PC-3 (cell line): Measurements from ENCODE around the gene PAPPA. TPM values are rescaled to one million over a fixed set of nuclear protein-coding genes. Genes with fewer than 3 reads are reported as not detected.

Experiments used
- ATAC-seq: fragments of 200-7000 bp; cut with Tn5 transposase; 2 replicates; pipeline ENCODE4 v1.9.1; 2020; ENCODE audit warnings: mild to moderate bottlenecking, moderate library complexity
- BruUV-seq: library from RNA; stranded (reverse); fragments of 400-500 nt; replicated peaks from 2 replicates; lab custom pipeline; 2021; lab: Mats Ljungman, UMichigan
- CTCF ChIA-PET: fragments of 300-600 bp; sonication (Branson Sonifier 250); formaldehyde crosslinking; loops from one replicate; lab custom pipeline; 2022; ENCODE audit warnings: antibody characterized with exemption; lab: Charles Lee
- POLR2A ChIA-PET: fragments of 300-600 bp; sonication (Branson Sonifier 250); formaldehyde crosslinking; loops from one replicate; lab custom pipeline; 2022; ENCODE audit warnings: antibody characterized with exemption; ENCODE audit not compliant: unreplicated experiment; lab: Charles Lee
- DNase-seq: peaks from one replicate; pipeline ENCODE4 v3.0.0-alpha.2; 2015
- H2AFZ ChIP-seq: fragments of 300-600 bp; sonication (generic); 2 replicates; pipeline ENCODE4 v1.6.0; 2016; ENCODE audit warnings: antibody characterized with exemption, low read length
- H3F3A ChIP-seq: fragments of 300-600 bp; sonication (generic); one replicate; pipeline ENCODE4 v1.6.0; 2017; ENCODE audit warnings: antibody characterized with exemption, low read length, control low read depth, mild to moderate bottlenecking; ENCODE audit not compliant: unreplicated experiment
- H3K27ac ChIP-seq: fragments of 300-600 bp; sonication (generic); 2 replicates; pipeline ENCODE4 v1.5.1; 2016; ENCODE audit warnings: mild to moderate bottlenecking, low read length
- H3K27me3 ChIP-seq: fragments of 300-600 bp; sonication (generic); 2 replicates; pipeline ENCODE4 v1.6.1; 2016; ENCODE audit warnings: low read length, mixed read lengths
- H3K36me3 ChIP-seq: fragments of 300-600 bp; sonication (generic); 2 replicates; pipeline ENCODE4 v1.6.1; 2016; ENCODE audit warnings: low read depth, mixed run types, low read length, mixed read lengths
- H3K4me1 ChIP-seq: fragments of 300-600 bp; sonication (generic); 2 replicates; pipeline ENCODE4 v1.5.1; 2016; ENCODE audit warnings: low read length; ENCODE audit not compliant: insufficient read depth
- H3K4me2 ChIP-seq: fragments of 300-600 bp; sonication (generic); 2 replicates; pipeline ENCODE4 v1.6.0; 2016; ENCODE audit warnings: low read length
- H3K4me3 ChIP-seq: fragments of 300-600 bp; sonication (generic); 2 replicates; pipeline ENCODE4 v1.5.1; 2016; ENCODE audit warnings: mild to moderate bottlenecking, low read length, mixed read lengths
- H3K79me2 ChIP-seq: fragments of 300-600 bp; sonication (generic); 2 replicates; pipeline ENCODE4 v1.6.1; 2017; ENCODE audit warnings: low read length, mixed read lengths
- H3K9ac ChIP-seq: fragments of 300-600 bp; sonication (generic); 2 replicates; pipeline ENCODE4 v1.6.0; 2016; ENCODE audit warnings: mild to moderate bottlenecking, low read length
- H3K9me2 ChIP-seq: fragments of 300-600 bp; sonication (generic); replicated peaks from 2 replicates; pipeline ENCODE4 v1.6.1; 2016; ENCODE audit warnings: mixed run types, low read length, mixed read lengths
- H3K9me3 ChIP-seq: fragments of 300-600 bp; sonication (generic); 2 replicates; pipeline ENCODE4 v1.6.1; 2016; ENCODE audit warnings: low read length, mixed read lengths
- H4K20me1 ChIP-seq: fragments of 300-600 bp; sonication (generic); 2 replicates; pipeline ENCODE4 v1.6.1; 2016; ENCODE audit warnings: low read length, mixed read lengths
- EZH2 ChIP-seq: fragments of 300-600 bp; sonication (generic); IDR thresholded peaks from one replicate; pipeline ENCODE4 v1.6.1; 2017; ENCODE audit warnings: antibody characterized with exemption, mild to moderate bottlenecking, low read length; ENCODE audit not compliant: unreplicated experiment
- EZH2phosphoT487 ChIP-seq: fragments of 300-600 bp; sonication (generic); IDR thresholded peaks from 2 replicates; pipeline ENCODE4 v1.6.1; 2018; ENCODE audit warnings: mild to moderate bottlenecking, antibody characterized with exemption, low read length, borderline replicate concordance
- intact Hi-C: fragments of 100-400 bp; cut with micrococcal nuclease; formaldehyde crosslinking; loops from 2 replicates; pipeline ENCODE4 v1.9.0; 2023
- total RNA-seq: library from RNA; depleted of rRNA; stranded (reverse); fragments of >200 nt; gene quantifications from 2 replicates; pipeline ENCODE4 v1.2.3, GENCODE V29; 2014
- TF ChIP-seq, protein P1 (sequence below): fragments of 300-600 bp; sonication (generic); conservative IDR thresholded peaks from 2 replicates; pipeline ENCODE4 v1.5.1; 2017; ENCODE audit warnings: antibody characterized with exemption, low read depth, mild to moderate bottlenecking, low read length

The PAPPA gene
- total RNA-seq, 1 experiment from 2014 or later, result not detected

DNA sequence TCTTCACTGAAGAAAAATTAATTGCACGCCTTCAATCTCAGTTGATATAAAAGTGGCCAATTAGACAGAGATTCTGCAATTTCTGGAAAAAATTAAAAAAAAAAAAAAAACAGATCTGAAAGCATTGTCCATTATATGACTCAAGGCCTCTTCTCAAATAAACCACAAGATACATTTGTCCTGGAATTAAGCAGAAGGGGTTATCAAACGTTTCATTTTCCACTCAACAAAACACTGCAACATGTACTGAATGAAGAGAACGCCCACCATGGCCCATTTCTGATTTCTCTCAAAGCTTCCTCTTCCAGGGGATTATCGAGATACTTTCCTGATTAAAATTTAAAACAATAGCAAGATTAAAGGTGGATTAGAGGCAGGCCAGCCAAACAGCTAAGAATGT, 5.8 kb upstream of the PAPPA start:
- Histone ChIP-seq H3K9ac (no peak overlapping the region), H3F3A (peaks cover 4% of the 10 kb centered on the region), H3K79me2 (no peaks in the 10 kb centered on the region), H3K4me3 (no peak overlapping the region), H3K9me2 (no peaks in the 10 kb centered on the region), H3K4me2 (no peak overlapping the region), H3K9me3 (no peaks in the 10 kb centered on the region), H3K36me3 (no peaks in the 10 kb centered on the region), H4K20me1 (no peaks in the 10 kb centered on the region), H3K4me1 (peaks cover 32% of the 10 kb centered on the region), H3K27me3 (no peaks in the 10 kb centered on the region), H2AFZ (no peak overlapping the region), H3K27ac (no peak overlapping the region)
- ChIA-PET CTCF (no interaction called here), POLR2A (no interaction called here)
- no peak for DNase-seq
- TF ChIP-seq EZH2phosphoT487 (no peak), EZH2 (no peak)
- TF ChIP-seq, protein P1, sequence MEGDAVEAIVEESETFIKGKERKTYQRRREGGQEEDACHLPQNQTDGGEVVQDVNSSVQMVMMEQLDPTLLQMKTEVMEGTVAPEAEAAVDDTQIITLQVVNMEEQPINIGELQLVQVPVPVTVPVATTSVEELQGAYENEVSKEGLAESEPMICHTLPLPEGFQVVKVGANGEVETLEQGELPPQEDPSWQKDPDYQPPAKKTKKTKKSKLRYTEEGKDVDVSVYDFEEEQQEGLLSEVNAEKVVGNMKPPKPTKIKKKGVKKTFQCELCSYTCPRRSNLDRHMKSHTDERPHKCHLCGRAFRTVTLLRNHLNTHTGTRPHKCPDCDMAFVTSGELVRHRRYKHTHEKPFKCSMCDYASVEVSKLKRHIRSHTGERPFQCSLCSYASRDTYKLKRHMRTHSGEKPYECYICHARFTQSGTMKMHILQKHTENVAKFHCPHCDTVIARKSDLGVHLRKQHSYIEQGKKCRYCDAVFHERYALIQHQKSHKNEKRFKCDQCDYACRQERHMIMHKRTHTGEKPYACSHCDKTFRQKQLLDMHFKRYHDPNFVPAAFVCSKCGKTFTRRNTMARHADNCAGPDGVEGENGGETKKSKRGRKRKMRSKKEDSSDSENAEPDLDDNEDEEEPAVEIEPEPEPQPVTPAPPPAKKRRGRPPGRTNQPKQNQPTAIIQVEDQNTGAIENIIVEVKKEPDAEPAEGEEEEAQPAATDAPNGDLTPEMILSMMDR, result no peak
- ATAC-seq, result no peak
- no TSS peak for BruUV-seq
- intact Hi-C loops, result no loop called here

DNA sequence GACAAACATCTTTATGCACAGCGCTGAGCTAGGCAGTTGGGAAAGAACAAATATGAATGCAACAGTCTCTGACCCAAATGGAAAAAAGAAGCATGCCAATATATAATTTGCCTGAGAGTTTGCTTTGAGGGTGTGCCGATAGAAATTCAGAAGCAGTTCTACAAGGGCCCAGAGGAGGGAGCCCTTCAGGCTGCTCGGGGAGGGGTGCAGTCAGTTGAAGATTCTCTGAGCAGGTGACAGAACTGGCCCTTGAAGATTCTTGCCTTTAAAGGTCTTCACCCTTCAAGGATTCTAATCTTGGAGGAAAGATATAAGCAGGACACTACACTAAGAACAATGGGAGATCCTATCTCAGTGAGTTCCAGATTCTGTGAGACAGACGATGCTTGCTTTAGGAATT, 3.7 kb upstream of the PAPPA start:
- CTCF ChIA-PET, result no interaction called here
- H2AFZ ChIP-seq, result no peak overlapping the region

DNA sequence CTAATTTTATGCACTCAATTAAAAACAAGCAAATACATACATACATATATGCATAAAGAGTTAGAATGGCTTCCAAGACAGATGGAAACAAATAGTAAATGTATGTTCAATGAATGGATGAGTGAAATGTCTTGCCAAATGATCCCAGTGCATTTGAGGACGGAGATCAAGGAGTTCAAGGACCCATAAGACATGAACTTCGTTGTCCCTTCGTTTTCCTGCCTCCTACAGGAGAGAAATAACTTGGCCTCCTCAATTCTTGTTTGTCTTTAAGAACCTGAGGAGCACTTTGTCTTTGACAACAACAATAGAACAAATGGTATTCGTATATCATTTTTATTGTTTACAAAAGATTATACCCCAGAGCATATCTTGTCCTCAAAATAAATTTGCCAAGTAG, 2.4 kb upstream of the PAPPA start:
- no peak overlapping the region for H3K27ac ChIP-seq
- no peaks in the 10 kb centered on the region for H4K20me1 ChIP-seq
- H3K4me1 ChIP-seq, result peaks cover 11% of the 10 kb centered on the region
- no peaks in the 10 kb centered on the region for H3K27me3 ChIP-seq
- no peak overlapping the region for H3K4me2 ChIP-seq
- DNase-seq (no peak), ATAC-seq (no peak)
- no TSS peak for BruUV-seq
- CTCF ChIA-PET, result no interaction called here
- H3F3A ChIP-seq, result no peaks in the 10 kb centered on the region
- intact Hi-C loops, result loop anchor here (5.0 kb wide), 2 partner anchors 459 to 559 kb away; no protein-coding TSS in a partner anchor
- H2AFZ ChIP-seq, result no peak overlapping the region
- TF ChIP-seq EZH2 (no peak), EZH2phosphoT487 (no peak)
- TF ChIP-seq, protein P1, result no peak
- POLR2A ChIA-PET, result no interaction called here
- no peaks in the 10 kb centered on the region for H3K36me3 ChIP-seq
- no peaks in the 10 kb centered on the region for H3K9me2 ChIP-seq
- H3K9me3 ChIP-seq, result no peaks in the 10 kb centered on the region
- H3K79me2 ChIP-seq, result no peaks in the 10 kb centered on the region
- no peak overlapping the region for H3K9ac ChIP-seq
- no peak overlapping the region for H3K4me3 ChIP-seq

More for the DNA sequence above, 3.7 kb upstream of the PAPPA start:
- Histone ChIP-seq H3K27ac (no peak overlapping the region), H3K27me3 (no peaks in the 10 kb centered on the region), H3K79me2 (no peaks in the 10 kb centered on the region), H3K9me3 (no peaks in the 10 kb centered on the region), H3K4me1 (peaks cover 14% of the 10 kb centered on the region), H3K36me3 (no peaks in the 10 kb centered on the region), H3K9me2 (no peaks in the 10 kb centered on the region), H3K4me2 (no peak overlapping the region), H3K4me3 (no peak overlapping the region), H4K20me1 (no peaks in the 10 kb centered on the region), H3K9ac (no peak overlapping the region), H3F3A (no peaks in the 10 kb centered on the region)
- POLR2A ChIA-PET, result no interaction called here
- no peak for TF ChIP-seq EZH2phosphoT487
- TF ChIP-seq, protein P1, result peak; percentile 66
- ATAC-seq (no peak), DNase-seq (peak; percentile 42)
- intact Hi-C loops, result loop anchor here (5.0 kb wide), 2 partner anchors 458 to 558 kb away; no protein-coding TSS in a partner anchor
- BruUV-seq, result no TSS peak
